NCI-H2171 treated with DMSO at 0.1 percent for 48 hours (cell line): ENCODE measurements around the gene KIAA0513.
A peak's percentile ranks its signal among the peaks of the same experiment; 100 is the strongest.
"Not testable (repeated sequence)": the region's sequence is repeated elsewhere in the genome, so short reads cannot be mapped to it uniquely, and the experiment has no call there.

ENCODE experiments used
- DNase-seq: peaks from one replicate; lab custom pipeline; 2025; lab: John Stamatoyannopoulos, UW

The KIAA0513 gene

DNA sequence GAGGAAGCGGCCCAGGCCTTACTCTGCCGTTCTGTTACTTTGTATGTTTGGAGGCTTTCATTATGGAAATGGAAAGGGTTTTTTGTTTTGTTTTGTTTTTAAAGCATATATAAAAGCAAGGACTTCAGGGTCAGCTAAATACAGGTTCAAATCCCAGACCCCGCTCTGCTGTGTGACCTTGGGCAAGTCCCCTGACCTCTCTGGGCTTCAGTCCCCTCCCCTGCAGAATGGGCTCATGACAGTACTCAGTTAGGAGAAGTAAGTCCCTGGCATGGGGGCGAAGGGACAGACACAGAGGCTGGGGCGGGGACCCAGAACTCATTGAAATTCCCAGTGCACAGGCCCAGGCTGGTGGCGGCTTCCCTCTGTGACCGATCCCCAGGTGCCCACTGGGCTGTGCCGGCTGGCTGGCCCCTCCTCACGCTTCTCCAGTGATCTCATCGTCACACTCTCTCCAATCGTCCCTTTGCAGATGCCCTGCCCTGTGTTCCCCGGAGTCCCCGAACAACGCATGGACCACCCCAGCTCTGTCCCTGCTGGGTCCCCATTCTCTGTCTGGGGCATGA, 85.7 kb downstream of the KIAA0513 start:
- DNase-seq, result no peak

DNA sequence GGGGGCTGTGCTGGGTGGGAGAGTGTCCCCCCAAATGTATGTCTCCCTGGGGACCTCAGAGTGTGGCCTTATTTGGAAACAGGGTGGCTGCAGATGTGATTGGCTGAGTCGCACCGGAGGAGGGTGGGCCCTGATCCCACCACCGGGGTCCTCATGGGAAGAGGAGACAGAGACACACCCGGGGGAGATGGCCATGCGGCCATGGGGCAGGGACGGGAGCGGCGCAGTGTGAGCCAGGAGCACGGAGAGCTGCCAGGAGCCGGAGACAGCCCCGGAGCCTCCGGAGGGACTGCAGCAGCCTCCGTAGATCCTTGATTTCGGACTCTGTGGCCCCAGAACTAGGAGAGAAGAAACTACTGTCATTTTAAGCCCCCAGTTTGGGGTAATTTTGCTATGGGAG, 86.3 kb downstream of the KIAA0513 start:
- no peak for DNase-seq

DNA sequence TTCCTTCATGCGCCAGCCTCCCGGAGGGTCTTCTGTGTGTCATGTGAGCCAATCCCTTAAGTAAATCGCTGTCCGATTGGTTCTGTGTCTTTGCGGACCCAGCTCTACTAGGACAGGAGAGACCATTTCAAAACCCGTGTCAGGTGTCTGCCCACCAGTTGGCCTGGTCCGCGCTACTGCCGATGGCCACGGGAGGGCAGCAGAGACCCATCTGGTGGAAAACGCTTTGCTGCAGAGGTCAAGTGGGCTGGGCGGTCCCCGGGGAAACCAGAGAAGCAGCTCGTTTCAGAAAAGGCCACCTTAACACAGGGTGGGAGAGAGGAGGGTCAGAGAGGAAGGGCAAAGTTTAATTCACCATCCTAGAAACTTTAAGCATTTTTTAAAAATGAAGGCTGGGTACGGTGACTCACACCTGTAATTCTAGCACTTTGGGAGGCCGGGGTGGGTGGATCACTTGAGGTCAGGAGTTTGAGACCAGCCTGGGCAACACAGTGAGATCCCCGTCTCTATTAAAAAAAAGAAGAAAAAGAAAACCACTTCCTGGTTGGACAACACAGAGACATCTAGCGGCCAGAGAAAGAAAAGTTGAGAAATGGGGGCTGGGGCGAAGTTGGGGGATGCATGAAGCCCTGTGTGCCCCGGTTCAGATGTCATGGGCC, 87.4 kb downstream of the KIAA0513 start:
- peak; percentile 73 for DNase-seq

DNA sequence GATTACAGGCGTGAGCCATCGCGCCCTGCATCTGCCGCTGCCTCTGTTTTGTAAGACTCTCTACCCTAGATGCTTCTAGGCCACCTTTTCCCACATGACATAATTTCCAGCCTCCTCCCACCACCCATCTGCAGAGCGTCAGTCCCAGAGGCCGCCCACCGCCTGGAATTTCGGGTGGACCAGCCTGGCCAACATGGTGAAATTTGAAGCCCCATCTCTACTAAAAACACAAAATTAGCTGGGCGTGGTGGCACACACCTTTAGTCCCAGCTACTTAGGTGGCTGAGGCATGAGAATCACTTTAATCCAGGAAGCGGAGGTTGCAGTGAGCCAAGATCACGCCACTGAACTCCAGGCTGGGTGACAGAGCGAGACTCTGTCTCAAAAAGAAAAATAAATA, 89.8 kb downstream of the KIAA0513 start:
- no peak for DNase-seq

DNA sequence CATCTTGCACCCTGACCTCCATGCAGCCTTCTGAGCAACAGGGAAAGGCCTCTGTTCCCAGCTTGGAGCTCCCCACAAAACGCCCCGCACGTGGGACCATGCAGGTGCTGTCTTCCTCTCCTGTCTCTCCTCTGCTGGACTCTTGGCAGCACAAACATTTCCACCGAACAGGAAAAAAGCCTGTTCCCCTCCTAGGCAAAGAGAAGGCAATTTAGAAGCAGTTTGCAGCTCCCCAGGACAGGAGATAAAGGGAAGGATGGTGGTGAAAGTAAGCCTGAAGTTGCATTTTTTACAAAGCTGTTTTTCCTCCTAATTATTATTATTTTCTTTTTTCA, 92.4 kb downstream of the KIAA0513 start:
- no peak for DNase-seq

DNA sequence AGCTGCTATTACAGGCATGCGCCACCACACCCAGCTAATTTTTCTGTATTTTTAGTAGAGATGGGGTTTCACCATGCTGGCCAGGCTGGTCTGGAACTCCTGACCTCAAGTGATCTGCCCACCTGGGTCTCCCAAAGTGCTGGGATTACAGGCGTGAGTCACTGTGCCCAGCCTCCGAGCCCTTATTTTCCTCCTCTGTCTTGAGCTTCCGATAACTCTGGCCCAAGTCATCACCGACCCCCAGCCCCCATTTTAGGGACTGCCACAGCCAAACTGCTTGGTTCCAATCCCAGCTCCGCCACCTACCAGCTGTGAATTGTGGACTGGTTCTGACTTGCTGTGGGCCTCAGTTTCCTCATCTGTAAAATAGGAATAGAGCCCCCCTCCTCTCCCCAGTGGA, 95.8 kb downstream of the KIAA0513 start:
- not testable (repeated sequence) for DNase-seq

DNA sequence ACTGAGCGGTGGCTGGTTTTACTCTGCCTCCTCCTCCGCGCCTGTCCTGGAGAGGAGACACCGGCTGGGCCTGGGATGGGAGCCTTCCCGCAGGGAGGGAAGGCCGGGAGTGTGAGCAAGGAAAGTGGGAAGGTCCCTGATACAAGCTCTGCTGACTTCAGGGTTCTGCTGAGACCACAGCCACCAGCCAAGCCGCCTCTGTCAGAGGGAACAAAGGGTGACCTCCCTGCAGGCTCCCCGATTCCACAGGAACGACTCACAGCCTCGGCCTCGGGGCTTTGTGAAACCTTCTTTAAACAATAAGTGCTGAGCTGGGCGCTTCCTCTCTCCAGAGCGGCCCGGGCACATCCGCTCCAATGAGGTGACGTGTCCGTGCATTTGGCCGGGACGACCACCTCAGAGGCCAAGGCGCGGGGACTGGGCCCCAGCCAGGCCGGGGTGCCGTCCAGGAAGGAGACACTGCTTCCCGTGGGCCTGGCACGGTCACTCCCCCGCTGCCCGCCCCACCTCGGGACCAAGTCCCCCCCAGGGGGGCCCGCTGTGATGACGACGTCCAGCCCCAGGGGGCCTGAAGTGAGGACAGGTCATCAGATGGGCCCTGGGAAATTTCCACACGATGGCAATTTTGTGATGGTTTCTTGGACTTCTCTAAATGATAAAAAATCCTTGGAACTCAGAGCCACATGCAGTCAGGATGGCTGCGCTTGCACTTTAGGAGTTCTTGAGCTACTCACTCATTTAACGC, 96.5 kb downstream of the KIAA0513 start:
- DNase-seq, result no peak

DNA sequence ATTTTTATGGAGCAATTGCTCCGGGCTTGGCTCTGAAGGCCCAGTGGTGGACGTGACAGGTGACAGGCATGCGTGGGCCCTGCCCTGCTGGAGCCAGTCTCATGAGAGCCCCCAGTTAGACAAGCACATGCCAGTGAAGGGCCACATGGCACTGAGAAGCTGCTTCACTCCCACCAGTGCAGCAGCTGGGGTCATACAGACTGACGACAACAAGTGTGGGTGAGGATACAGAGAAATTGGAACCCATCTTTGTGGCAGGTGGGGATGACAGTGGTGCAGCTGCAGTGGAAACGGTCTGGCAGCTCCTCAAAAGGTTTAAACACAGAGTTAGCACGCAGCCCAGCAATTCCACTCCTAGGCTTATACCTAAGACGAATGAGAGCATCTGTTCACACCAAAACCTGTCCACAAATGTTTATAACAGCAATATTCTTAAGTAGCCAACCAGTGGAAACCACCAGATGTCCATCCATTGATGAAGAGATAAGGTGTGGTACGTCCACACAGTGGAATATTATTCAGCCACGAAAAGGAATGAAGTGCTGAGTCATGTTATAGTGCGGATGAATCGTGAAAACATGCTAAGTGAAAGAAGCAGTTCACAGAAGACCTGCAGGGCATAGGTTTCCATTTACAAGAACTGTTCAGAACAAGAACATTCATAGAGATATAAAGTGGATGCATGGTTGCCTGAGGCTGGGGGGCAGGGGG, 97.2 kb downstream of the KIAA0513 start:
- peak; percentile 91 for DNase-seq

DNA sequence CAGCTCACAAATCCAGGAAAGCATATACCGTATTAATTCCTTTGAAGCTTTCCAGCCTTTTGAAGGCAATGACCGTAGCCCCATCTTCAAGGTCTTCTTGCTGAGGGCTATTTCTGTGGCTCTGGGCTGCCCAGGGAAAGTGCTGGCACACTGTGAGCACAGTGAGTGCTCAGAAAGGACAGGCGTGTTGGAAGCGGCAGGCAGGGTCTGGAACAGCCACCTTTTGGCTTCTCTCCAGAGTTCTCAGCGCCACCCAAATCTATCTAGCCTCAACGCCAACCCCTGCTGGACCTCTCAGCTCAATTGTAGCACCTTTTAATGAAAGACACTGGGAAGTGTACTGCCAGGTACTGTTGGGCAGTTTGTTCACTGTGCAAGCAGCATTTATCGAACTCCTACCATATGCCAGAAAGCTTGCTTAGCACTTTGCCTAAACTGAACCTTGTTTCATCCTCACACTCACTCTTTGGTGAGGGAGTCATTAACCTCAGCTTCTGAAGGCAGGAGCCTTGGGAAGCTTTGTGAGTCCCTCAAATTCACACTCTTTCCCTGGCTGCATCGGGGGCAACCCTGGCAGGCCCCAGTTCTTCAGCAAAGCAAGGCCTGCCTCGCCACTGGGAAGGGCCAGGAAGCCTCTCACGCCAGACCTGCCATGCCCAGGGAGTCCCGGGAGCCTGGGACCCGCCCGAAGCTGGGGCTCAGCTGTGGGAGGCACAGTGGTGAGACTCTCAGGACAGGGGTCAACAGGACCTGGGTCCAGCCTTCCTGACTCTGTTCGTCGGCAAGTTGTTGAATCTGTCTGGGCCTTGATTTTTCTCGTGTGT, 98.2 kb downstream of the KIAA0513 start:
- no peak for DNase-seq

DNA sequence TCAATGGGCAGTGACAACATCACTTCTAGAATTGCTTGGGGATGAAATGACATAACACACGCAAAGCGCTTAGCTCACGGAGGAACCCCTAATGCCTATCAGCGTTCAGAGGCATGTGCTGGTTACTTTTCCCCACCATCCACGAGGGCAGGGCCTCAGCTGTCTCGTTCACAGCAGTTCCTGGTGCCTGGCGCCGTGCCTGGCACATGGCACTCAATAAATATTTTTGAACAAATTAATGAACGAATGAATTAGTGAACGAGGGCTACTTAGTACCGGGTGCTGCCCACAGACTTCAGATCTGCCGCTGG, 98.8 kb downstream of the KIAA0513 start:
- DNase-seq, result no peak

DNA sequence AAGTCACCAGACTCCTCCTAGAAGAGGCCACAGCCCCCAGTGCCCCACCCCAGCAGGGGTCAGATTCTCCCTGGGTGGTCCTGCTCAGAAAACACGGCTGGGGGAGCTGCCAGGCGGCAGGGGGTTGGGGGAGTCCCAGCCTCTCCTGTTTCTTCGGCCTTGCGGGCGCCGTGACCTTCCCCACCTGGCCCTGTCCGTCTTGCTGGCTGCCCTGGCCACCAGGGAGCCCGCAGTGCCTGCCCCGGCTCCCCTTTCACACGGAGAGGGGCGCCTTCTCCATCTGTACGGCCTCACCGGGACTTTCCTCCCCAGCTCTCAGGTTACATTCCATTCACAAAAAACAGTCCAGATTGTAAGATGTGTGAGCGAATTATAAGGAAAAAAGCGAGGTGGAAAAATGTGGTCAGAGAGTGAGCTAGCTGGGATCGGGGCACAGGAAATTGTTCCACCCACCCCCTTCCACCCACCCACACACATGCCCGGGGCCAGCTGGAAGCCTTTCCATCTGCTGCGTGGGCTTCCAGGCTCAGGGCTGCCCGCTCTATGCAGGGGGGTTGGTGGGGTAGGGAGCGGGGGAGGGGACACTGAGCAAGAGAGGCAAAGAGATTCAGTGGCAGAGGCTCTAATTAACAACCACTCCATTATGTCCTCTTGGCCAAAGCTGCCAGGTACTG, 99.2 kb downstream of the KIAA0513 start:
- peak; percentile 98 for DNase-seq

DNA sequence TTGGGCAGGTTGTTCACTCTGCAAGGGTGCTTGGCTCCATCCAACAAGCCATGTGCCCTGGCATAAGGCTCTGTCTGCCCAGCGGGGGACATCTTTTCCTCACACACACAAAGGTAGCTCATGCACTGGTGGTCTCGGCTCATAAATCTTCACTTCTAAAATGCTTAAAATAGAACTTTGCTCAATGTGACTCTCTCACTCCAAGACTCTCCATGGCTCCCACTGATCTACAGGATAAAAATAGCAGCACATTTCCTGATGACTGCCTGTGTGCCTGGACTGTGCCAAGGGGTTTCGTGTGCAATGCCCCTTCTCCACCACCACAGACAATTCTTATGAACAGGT, 99.8 kb downstream of the KIAA0513 start:
- no peak for DNase-seq

DNA sequence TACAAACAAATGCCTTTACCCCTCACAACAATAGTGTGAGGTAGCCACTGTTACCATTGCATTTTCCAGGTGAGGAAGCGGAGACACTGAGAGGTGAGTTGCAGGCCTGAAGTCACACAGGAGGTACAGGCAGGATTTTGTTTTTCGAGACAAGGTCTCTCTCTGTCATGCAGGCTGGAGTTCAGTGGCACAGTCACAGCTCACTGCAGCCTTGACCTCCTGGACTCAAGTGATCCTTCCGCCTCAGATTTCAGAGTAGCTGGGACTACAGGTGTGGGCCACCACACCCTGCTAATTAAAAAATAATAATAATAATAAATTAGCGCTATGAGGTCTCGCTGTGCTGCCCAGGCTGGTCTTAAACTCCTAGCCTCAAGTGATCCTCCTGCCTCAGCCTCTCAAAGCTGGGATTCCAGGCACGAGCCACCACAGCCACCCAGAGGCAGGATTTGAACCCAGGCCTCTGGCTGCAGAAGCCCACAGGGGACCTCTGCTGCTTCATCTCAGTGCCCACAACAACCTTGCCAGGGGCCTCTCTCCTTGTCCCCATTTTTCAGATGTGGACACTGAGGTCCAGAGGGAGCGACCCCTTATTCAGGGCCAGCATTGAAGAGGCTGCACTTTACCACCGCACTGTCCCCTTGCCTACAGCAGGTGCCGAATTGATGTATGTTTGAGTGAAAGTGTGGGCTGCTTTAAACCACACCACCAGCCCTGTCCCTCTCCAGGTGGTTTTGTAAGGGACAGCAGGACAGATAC, 100.7 kb downstream of the KIAA0513 start:
- DNase-seq, result no peak

DNA sequence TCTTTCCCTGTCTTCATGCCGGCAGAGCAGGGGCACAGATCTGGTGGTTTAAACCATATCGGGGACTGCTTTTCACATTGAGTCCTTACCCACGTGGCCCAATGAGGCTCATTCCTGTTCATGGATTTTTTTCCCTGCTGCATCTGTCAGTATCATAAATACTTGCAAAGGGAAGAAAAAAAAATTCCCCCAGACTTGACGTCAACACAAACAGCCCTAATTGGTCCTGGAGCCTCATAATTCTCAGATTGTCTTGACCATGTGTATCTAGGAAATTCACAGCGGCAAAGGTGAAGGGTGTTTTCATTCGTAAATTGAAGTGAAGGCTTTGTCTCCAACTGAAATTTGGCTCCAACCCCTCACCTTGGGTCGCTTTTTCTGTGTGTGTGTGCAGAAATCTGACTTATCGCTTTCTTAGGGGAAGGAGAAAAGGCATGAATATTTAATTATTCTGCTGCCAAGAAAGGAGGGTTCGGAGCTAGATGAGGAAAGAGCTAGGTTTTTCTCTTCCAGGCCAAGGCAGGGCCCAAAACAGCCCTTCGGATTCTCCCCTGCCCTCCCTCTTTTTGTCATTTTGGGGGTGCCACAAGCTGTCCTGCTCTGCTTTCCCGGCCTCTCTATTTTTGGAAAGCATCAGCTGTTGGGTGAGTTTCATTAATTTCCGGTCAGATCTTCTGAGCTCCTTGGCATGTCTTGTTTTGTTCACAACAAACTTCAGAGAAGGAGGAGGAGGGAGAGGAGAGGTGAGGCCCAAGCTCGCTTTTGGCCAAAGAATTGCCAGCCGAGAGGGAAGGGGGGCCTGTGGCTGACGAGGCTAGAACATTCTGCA, 102.5 kb downstream of the KIAA0513 start:
- DNase-seq, result peak; percentile 89

DNA sequence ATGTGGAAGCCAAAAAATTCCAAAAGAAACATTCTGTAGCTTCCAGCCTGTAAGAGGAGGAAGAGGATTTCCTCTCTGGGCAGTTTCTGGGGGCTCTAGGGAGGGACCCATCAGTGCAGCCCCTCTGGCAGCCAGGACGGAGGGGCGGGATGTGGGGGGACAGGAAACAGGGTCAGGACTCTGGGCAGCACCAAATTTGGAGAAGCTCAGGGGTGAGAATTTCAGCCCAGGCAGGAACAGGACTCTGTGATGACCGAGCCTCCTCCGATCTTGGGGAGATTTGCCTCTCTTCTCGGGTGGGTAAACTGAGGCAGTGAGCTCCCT, 103.1 kb downstream of the KIAA0513 start:
- DNase-seq, result no peak

DNA sequence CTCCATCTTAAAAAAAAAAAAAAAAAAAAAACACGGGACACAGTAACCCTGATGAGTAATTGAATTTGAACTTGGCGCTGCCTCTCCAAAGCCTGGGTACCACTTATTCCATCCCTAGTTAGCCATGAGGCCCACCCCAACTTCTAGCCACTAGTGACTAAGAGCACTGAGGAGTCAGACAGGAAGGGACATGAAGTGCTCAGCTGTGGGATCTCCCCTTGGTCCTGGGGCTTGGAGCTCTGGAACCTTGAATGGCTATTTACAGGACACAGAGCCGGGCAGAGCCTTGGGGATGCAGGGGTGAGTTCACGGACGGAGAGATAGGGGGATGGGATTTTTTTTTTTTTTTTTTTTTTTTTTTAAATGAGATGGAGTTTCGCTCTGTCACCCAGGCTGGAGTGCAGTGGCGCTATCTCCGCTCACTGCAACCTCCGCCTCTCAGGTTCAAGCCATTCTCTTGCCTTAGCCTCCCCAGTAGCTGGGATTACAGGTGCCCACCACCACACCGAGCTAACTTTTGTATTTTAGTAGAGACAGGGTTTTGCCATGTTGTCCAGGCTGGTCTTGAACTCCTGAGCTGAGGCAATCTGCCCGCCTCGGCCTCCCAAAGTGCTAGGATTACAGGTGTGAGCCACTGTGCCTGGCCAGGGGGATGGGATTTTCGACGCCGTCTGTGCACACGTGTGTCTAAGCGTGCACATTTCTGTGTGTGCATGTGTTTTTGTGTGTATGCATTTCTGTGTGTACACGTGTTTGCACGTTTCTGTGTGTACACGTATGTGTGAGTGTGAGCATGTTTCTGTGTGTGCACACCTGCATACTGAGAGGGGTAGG, 105.1 kb downstream of the KIAA0513 start:
- no peak for DNase-seq

DNA sequence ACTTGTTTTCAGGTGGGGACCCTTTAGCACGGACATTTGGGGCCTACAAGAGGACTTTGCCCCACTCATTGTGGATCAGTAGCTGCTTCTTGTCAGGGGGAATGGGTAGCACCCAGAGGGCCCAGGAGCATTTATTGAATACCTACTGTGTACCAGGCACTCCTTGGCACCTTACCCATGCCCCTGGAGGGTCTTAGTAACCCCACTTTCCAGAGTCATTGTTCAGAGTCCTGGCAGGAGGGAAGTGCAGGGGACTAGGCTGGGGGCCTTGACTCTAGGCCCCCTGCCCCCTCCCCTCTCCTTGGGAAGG, 105.7 kb downstream of the KIAA0513 start:
- DNase-seq, result no peak

DNA sequence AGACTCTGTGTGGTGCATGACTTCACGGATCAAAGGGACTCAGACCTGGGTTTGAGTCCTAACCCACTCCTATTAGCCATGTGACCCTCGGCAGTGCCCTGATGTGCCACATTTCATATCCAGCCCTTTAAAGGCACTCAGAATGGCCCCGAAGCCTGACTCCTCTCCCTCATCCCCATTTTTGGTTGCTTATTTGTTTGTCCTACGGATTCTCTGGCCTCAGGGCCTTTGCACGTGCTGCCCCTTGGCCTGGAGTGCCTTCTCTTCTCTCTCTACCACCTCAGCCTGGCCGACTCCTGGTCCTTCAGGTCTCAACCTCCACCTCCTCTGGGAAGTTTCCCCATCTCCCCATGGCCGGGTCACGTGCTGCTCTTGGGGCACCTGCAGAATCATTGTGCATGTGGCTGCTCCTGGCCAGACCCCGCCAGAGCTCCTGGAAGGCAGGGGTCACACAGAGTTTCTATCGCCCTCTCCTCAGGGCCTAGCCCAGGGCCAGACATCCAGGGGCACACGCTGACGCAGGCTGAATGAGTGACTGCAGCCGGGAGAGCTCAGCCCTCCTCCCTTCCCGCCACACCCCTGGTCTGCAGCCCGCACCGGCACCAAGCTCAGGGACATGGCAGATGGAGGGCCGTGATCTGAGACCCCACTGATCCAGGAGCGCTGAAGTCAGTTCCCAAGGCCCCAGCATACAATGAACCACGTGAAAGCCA, 106.6 kb downstream of the KIAA0513 start:
- no peak for DNase-seq

DNA sequence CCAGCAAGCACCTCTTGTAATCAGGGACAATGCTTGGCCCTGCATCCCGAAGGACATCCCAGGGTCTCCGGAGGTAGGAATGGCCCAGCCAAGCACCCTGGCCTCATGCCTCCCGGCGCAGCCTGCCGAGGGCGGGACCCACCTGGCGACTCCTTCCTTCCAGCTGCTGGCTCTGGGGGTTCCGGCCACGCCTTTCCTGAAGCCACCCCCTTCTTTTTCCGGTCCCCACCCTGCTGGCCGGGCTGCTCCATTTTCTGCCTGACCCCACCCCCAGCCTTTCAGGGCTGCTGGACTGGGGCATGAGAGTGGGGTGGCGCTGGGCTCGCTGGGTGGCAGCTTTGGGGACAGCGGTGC, 107.2 kb downstream of the KIAA0513 start:
- DNase-seq, result no peak
